C4-2B (cell line): ENCODE results near the gene NEU3.

Experiments
- H3K27ac ChIP-seq: fragments of 450-650 bp; 2 replicates; pipeline ENCODE4 v1.5.1; 2017
- ZFX ChIP-seq: fragments of 450-650 bp; IDR thresholded peaks from 2 replicates; pipeline ENCODE4 v1.6.1; 2017
- TF ChIP-seq, protein P1 (sequence below): fragments of 450-650 bp; conservative IDR thresholded peaks from 2 replicates; pipeline ENCODE4 v1.5.1; 2017; ENCODE audit warnings: mild to moderate bottlenecking

The NEU3 gene

GRCh38 chr11:74966651-74967050, 22.1 kb upstream of the NEU3 start:
- TF ChIP-seq ZFX: no peak
- TF ChIP-seq, protein P1, sequence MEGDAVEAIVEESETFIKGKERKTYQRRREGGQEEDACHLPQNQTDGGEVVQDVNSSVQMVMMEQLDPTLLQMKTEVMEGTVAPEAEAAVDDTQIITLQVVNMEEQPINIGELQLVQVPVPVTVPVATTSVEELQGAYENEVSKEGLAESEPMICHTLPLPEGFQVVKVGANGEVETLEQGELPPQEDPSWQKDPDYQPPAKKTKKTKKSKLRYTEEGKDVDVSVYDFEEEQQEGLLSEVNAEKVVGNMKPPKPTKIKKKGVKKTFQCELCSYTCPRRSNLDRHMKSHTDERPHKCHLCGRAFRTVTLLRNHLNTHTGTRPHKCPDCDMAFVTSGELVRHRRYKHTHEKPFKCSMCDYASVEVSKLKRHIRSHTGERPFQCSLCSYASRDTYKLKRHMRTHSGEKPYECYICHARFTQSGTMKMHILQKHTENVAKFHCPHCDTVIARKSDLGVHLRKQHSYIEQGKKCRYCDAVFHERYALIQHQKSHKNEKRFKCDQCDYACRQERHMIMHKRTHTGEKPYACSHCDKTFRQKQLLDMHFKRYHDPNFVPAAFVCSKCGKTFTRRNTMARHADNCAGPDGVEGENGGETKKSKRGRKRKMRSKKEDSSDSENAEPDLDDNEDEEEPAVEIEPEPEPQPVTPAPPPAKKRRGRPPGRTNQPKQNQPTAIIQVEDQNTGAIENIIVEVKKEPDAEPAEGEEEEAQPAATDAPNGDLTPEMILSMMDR: no peak
- no peak overlapping the region for H3K27ac ChIP-seq

DNA sequence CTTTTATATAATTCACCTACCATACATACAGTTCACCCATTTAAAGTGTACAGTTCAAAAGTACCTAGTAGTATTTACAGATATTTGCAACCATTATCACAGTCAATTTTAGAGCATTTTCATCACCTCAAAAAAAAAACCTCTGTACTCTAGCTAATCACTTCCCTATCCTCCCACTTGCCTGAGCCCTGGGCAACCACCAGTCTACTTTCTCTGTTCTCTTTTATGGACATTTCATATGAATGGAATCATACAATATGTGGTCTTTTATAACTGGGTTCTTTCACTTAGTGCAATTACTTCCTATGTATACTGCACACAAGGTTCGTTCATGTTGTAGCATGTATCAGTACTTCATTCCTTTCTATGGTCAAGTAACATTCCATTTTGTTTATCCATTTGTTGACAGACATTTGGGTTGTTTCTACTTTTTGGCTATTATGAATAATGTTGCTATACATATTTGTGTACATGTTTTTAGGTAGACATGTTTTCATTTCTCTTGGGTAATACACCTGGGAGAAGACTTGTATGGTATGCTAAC, 17.8 kb upstream of the NEU3 start:
- TF ChIP-seq ZFX: no peak
- TF ChIP-seq, protein P1: no peak
- H3K27ac ChIP-seq: no peak overlapping the region

DNA sequence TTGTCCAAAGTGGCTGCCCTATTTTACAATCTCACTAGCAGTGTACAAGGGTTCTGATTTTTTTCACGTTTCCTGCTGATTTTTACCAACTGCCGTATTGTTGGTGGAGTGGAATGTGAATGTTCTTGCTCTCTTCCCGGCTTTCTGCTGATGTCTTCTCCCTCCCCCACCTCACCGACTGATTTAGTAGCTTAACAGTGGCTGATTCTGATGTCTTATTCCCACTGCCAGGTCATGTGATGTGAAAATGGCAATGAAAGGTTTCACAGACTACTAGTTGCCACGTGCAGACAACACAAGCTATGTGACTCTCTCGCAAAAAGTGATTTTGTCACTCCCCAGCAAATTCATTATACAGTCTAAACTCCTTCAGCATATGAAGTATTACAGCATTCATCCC, 17.3 kb upstream of the NEU3 start:
- H3K27ac ChIP-seq: no peak overlapping the region
- TF ChIP-seq ZFX: no peak
- TF ChIP-seq, protein P1: no peak

DNA sequence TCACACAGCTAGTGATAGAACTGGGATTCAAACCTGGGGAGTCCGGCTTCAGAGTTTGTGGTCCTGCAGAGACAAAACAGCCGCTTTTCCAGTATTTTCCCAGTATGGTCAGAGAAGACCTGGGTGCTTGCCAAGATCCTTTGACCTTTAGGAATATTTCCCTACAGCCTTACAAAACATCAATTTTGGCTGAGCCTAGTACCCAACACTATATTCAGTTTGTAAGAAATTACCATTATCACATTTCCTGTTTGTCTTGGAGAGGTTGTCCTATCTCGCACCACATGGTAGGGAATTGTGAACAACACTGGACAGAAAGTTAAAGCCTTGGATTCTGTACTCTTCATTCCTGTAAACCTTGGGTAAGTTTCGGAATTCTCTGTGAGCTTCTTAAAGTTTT, 10.7 kb upstream of the NEU3 start:
- no peak overlapping the region for H3K27ac ChIP-seq
- TF ChIP-seq, protein P1: no peak
- TF ChIP-seq ZFX: no peak

DNA sequence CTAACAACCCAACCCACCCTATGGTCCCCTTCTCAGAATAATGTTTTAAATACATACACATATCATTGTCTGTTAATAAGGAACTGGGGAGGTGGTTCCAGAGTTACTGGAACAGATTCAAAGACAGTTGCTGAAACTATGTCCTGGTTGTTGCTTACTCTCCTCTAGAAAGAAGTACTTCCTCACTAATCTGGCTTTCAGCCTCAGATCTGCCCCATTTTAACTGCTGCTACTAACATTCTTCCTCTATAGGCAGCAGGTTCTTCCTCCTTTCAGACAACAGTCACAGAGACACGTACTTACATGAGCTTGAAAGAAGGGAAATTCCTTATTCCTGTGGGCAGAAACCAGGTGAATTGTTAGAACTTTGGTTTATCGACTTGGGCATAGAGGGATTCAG, 8.1 kb upstream of the NEU3 start:
- TF ChIP-seq ZFX: no peak
- TF ChIP-seq, protein P1: no peak

GRCh38 chr11:74981888-74982287, 6.8 kb upstream of the NEU3 start:
- TF ChIP-seq, protein P1: no peak
- TF ChIP-seq ZFX: no peak

More for the DNA sequence above, 8.1 kb upstream of the NEU3 start:
- peak overlapping the region; percentile 60; the same call in 1 of the 2 replicates for H3K27ac ChIP-seq

GRCh38 chr11:74984070-74984469, 4.7 kb upstream of the NEU3 start:
- no peak for TF ChIP-seq ZFX
- TF ChIP-seq, protein P1: no peak
- peak overlapping the region; percentile 54; the same call in 1 of the 2 replicates for H3K27ac ChIP-seq

More at GRCh38 chr11:74981888-74982287, 6.8 kb upstream of the NEU3 start:
- H3K27ac ChIP-seq: peak overlapping the region; percentile 60; the same call in 1 of the 2 replicates
